HS-27A (cell line): ENCODE measurements around the gene ACTN2.
"Not testable (repeated sequence)": the region's sequence is repeated elsewhere in the genome, so short reads cannot be mapped to it uniquely, and the experiment has no call there.

ENCODE experiments used
- DNase-seq: peaks from one replicate; pipeline ENCODE4 v3.0.0-alpha.2; 2012; ENCODE audit warnings: low read depth, missing footprints

The ACTN2 gene

DNA sequence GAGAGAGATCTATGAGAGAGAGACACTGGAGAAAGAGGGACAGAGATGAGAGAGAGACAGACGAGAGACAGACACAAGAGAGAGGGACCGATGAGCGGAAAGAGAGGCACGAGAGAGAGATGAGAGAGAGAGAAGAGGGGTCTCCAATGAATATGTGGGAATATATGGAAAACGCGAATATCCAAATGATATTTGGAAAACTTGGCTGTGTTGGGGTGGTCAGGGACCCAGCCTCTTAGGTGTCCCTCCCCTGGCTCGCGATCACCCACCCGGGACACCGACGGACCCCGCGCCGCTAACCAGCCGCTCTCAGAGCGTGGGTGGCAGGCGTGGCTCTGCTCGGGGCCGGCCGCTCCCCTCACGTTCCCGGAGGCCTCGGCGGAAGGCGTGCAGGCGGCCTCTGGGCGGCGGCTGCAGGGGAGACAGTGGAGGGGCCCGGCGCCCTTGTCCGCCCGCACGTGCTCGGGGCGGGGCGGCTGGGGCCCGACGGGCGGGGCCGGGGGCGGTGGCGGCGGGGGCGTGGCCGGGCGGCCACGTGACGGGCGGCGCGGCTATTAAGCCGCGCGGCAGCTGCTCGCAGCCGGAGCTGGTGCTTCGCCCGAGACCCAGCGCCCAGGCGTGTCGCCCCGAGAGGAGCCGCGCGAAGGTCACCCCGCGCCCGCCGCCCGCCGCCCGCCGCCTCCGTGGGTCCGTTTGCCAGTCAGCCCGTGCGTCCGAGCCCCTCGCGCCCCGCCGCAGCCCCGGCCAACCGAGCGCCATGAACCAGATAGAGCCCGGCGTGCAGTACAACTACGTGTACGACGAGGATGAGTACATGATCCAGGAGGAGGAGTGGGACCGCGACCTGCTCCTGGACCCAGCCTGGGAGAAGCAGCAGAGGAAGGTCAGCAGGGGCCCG, at the start of gene ACTN2:
ACTN2 (plus strand) TSS at position 583 of the 898 bp plus-strand sequence; CDS start at position 758, 175 bp downstream.
- no peak for DNase-seq

DNA sequence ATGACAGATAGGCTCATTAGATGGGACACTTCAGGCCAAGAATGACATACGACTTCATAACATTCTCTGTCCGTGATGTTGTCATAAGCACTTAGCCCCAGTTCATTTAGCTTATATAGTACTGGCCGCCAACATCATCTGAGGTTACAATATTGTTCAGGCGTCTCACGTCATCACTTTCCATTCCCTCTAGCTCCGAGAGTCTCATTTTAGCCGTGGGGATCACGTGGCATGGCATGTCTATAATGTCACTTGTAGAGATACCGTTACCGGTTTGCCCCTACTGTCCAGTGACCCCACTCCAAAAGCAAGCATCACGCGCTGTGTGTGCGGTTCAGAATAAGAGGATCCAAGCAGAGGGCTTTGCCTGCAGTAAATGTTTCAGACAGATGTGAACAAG, 47.4 kb upstream of the ACTN2 start:
- DNase-seq, result no peak

DNA sequence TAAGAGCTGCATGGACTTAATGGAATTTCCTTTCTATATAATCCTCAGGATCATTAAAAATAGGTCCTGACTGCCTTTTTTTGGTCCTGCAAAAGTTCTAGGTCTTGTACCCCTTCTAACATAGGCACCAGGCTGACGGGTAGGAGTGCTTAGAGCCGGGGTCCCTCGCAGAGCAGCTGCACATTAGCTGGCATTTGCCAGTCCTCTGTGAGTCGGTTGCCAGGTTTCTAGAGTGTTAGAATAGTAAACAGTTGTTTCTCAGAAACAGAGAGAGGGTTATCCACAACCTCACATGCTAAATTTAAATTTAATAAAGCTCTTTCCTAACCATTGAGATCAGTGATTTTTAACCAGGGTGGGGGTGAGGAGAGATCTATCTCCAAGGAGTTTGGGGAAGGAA, 46.6 kb upstream of the ACTN2 start:
- DNase-seq, result no peak

DNA sequence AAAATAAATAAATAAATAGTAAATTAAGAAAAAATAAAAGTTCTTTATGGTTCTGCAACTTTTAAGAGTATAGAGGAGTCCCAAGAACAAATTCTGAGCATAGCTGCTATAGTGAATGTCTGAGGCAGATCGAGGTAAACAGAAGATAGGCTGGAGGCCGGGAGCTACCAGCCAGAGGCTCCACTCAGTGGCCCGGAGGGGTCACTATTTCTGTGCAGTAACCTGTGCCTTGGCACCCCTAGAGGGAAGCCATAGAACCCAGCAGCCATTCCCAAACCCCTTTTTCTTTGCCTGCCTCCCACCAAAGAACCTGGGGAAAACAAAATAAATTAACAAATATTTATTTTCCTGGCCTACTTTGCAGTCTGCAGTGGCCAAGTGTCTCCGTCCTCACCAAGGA, 43.5 kb upstream of the ACTN2 start:
- no peak for DNase-seq

DNA sequence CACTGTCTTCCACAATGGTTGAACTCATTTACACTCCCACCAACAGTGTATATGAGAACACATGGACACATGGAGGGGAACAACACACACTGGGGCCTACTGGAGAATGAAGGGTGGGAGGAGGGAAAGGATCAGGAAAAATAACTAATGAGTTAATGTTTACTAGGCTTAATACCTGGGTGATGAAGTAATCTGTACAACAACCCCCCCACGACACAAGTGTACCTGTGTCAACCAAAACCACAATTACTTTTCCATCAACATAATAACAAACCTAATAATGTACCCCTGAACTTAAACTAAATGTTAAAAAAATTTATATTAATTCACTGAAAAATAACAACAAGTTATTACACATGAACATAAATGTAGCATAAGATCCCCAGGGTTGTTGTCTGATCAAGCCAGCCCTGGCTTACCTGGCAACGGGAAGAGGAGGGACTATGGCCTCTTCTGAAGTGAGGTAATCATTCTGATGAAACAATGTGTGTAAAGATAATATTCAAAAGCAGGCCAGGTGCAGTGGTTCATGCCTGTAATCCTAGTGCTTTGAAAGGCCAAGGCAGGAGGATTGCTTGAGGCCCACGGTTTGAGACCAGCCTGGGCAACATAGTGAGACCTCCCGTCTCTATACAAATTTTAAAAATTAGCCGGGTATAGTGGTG, 41.2 kb upstream of the ACTN2 start:
- DNase-seq, result no peak

DNA sequence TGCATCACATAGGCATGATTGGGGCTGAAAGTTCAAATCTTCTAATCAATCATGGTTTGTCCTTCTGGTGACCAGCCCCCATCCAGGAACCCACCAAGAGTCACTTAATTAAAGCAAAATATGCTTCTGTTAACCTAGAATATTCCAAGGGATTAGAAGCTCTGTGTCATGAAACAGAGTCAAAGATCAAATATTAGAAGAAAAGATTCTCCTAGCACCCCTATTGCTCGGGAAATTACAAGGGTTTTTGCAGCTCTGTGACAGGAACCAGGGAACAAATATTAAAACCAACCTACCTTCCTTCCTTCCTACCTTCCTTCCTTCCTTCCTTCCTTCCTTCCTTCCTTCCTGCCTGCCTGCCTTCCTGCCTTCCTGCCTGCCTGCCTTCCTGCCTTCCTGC, 31.8 kb upstream of the ACTN2 start:
- no peak for DNase-seq

DNA sequence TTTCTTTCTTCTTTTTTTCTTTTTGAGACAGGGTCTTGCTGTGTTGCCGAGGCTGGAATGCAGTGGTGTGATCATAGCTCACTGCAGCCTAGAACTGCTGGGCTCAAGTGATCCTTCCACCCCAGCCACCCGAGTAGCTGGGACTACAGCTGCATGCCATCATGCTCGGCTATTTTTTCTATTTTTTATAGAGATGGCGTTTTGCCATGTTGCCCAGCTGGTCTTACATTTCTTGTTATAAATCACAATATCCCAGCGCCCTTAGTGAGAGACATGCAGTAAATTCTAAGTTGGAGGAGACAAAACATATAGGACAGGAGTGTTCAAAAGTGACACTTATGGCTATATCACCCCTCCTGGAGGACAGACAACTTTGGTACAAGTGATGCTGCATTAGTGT, 31.3 kb upstream of the ACTN2 start:
- DNase-seq, result no peak

DNA sequence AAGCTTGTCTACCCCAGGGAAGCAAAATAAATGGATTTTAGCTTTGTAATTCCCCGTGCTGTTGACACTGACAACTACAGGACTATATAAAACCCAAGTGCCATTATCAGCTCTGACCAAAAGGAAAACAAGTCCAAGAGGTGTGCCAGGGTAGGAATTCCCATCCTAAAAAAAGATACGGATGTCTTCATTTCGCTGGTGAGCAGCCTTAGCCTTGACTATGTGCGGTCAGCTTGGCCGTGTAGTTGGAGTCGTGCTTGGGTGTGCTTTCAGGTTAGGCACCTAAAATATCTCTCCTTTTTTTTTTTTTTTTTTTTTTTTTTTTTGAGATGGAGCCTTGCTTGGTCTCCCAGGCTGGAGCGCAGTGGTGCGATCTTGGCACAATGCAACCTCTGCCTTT, 28.9 kb upstream of the ACTN2 start:
- DNase-seq, result no peak

DNA sequence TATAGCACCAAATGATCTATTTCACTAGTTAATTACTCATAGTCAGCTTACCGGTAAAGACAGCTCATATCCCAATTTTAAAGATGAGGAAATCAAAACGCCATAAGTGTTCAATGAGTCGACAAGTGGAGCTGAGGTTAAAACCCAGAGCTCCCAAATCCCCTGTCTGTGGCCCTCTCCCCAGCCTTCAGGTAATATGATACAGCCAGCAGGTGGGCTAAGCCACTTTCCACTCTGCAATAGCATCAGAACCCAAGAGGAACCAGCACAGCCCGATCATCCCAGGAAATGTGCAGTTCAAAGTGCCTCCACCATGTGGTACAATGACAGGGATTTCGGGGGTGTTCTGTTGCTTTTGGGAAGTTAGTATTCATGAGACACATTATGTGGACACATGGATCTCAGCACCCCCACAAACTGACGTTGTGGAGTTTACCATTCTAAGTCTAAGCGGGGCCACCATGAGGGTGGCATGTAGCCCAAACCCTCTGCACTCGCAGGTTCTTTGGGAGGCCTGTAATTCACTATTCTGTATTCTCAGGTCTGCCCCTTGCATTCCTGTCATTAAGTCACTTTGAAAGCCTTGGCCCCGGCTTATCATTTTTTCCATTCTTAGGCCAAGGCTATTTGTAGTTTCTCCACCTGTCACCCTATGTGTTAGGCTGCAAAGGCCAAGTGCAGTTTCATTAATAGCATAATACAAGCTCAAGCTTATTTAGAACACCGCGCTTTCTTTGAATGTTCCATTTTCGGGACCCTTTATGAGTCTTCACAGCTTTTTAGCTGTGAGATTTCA, 26.3 kb upstream of the ACTN2 start:
- no peak for DNase-seq

DNA sequence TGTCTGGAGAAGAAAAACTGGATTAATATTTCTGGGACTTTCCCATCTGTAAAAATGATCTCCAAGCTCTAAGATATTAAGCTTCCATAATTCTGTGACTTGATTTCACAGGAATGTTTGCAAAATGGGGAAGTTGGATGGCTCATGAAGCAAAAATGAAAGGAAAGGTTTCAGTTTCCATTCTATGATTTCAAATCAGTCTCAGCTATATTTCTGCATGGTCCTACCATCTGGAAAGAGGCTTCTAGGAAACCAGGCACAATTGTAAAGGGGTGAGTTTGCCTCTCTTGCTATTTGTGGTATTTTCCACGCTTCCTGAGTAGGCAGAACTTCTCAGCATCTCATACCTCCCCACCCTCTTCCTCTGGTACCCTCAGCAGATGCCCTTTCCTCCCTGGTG, 22.4 kb upstream of the ACTN2 start:
- DNase-seq, result no peak

DNA sequence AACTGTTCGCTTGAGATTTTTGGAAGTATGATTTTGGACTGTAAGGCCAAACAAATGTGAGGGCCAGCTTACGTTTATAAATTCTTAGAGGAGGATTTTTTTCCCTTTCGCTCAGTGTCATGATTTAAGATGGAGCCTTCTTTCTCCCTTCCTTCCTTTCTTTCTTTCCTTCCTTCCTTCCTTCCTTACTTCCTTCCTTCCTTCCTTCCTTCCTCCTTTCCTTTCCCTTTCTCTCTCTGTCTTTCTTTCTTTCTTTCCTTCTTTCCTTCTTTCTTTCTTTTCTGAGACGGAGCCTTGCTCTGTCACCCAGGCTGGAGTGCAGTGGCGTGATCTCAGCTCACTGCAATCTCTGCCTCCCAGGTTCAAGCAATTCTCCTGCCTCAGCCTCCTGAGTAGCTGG, 17.4 kb upstream of the ACTN2 start:
- not testable (repeated sequence) for DNase-seq

DNA sequence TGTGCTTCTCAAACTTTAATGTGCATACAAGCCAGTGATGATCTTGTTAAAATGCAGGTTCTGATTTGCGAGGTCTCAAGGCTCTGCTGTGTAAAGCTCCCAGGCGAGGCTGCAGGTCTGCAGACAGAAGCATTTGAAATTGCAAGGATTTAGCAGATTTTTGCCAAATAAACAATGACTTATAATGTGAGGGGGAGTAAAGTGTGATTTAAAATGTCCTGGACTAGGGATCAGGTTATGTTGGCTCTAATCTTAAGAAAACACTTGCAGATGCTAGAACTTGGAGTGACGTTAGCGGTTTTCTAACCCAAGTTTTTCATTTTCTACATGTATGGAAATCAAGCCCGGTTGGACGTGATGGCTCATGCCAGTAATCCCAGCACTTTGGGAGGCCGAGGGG, 16.2 kb upstream of the ACTN2 start:
- no peak for DNase-seq

DNA sequence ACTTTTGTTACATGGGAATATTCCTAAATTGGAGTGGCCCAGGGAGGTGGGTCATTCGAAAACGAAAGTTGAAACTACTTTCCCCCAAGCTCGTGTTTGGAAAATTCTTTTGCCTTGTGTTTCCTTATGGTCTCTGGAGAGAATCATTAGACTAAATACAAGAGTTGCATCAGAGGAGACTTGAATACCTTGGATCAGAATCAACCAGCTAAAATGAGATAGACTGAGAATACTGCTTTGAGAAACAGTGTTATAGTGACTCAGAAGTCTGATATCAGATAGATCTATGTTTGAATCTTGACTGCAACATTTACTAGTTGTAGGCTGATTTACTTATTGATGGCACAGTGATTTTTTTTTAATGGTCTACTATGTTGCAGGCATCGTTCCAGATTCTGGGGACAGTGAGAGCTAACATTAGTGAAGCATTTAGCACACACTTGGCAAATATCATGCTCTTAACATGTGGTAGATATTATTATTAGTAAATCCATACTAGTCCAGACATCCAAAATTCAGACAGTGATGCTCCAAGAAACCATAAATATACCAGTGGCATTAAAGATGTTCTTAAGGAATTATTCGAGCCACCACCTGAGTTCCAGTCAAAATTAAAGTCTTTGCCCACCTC, 12.9 kb upstream of the ACTN2 start:
- DNase-seq, result no peak

DNA sequence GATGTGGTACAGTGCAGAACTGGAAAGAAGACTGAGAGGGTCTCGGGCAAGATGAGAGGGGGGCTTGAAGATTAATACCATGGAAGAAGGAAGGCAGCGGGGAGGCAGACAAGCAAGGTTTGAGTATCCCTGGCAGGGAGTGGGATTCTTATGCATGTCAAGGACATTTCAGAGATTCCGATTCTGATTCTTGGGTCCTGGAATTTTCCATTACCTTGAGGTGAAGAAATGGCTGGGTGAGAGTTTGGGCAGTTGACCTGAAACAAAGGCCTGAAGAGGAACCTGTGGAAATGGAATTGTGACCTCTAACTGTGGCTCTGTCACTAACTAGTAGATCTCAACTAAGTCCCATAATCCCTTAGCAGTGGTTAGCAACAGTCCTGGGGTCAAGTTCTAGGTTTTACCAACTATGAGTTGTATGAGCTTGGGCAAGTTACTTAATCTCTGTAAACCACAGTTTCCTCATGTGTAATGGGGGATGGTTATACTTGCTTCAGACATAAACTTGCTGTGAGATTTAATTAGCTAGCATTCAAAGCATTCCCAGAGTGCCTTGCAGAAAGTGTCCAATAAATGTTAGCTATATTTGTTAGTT, 8.6 kb upstream of the ACTN2 start:
- no peak for DNase-seq

DNA sequence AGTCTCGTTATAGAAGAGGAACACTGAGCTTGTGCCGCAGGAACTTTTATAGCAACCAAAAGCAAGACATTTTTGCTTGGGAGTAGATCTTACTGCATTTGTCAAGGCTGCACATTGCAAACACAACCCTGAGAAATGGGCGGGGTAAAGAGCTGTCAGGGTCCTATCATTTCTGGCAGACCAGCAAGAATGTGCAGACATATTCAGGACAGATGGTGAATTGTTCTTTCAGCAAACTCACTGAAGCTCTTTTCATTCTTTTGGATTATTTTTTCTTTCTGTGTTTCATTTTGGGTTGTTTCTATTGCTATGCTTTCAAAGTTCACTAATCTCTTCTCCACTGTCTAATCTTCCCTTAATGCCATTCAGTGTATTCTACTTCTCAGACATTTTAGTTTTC, 5.1 kb upstream of the ACTN2 start:
- no peak for DNase-seq

DNA sequence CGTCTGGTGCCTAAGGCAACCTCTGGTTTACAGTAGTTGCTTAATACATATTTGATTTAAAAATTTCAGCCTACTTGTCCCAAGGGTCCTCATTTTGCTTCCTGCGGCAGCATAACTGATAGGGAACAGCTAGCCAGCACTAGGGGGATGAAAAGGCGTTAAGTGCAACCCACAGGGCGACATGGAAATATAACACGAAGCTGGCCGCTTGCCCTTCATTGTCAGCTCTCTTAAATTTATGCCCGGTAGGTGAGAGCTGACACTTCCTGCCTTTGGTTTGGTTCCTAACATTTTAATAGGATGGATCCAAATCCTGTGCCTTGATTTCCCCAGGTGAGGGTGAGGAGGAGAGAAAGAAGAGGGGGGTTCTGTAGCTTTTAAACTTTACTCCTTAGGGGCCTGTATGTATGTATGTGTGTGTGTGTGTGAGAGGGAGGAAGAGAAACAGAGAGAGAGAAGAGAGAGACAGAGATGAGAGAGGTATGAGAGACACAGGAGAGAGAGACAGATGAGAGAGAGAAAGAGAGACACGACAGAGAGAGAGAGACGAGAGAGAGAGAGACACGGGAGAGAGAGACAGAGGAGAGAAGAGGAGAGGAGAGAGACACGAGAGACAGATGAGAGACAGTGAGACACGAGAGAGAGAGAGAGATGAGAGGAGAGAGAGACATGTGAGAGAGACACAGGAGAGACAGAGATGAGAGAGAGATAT, 938 bp upstream of the ACTN2 start:
- no peak for DNase-seq

DNA sequence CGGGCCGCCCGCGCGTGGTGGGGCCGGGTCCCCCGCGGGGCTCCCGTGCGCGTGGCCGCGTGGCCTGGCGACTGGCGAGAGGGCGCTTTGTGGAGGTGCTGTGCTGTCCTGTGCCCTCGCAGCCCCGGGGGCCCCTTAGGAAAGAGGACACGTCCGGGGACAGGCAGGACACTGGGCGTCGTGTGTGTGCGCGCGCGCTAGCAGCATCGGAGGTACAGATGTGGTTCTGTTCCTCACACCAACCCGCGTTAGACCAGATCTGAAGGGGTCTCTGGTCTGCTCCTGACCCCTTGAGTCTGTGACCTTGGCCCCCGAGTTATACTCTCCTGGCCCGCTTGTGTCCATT, 489 bp downstream of the ACTN2 start:
- no peak for DNase-seq

DNA sequence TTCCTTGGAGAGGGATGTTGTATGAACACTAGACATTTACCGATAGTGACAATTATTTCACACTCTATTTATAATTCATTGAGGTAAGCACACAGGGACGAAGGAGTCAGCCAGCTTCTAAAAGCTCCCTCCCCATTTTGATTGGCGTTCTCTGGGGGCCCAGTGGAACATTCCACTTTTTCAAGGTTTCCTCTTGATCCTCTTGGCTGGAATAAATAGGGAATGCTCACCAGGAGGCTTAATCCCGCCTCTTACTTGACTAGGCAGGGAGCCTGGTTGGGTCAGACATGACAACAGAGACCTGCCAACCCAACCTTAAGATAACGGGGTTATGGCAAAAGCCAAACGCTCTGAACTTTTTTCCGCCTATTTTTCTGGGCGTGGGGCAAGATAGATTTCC, 974 bp downstream of the ACTN2 start:
- DNase-seq, result no peak

DNA sequence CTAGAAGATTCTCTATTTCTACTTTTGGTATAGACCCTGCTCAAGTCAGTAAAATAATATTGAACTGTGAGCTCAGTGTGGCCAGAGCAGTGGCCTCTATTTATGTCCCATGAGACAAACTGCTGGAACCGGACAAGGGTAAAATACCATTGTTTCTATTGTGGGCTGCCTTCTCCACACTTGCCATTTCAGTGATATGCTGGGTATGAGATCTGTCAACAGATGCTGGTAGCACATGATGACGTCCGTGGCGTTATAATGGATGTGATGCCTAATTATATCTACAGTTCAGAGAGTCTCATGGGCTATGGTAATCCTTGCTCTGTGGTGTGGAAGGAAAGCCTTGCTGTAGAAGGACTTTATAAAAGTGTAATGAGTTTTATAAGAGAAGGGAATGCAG, 2.4 kb downstream of the ACTN2 start:
- DNase-seq, result no peak

DNA sequence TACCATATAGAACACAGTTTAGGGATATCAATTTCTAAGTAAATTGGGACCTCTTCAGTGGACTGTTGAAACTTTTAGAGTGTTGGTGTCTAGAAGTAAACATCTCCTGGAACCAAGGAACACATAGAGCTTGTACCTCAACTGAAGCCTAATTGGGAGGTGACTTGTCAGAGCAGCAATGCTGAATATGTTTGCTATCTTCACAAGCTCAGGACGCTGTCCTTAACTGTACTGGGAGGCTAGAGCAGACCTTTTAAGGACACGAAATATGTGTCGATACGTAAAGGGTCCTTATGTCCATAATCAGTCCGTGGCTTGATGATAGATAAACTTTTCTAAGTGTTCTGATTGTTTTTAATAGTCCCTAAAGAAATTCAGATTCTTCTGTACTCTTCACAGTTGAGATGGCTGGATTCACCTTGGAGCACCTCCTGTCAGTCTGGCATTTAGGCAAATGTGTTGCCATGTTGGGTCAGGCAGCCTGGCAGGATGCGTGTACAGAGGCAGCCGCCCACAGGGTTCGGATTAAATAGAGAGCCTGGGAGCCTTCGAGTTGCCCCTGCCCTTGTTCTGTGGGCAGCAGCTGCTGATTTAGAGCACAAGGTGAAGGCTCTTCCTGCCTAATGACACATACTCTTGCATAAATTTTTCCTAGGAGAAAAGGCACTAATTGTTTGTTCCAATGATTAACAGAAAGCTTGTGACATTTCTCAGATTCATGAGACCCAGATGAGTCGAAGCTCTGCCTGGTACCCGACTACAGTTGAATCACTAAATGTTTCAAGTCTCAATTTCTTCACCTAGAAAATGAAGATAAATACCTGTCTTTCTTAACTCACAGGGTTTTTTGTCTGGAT, 3.6 kb downstream of the ACTN2 start:
- no peak for DNase-seq
